Nephron (organoid): ENCODE results near the gene SPATA9.
"Not testable (repeated sequence)": the region's sequence is repeated elsewhere in the genome, so short reads cannot be mapped to it uniquely, and the experiment has no call there.

ENCODE experiments used
- H3K27ac Mint-ChIP-seq, 3 experiments: 2 replicates each; pipeline ENCODE4 v1.8.0; 2020; ENCODE audit warnings: mixed read lengths in 3 of 3, mild to moderate bottlenecking in 2 of 3, moderate library complexity in 1 of 3
- H3K27me3 Mint-ChIP-seq: 2 replicates; pipeline ENCODE4 v1.8.0; 2021; ENCODE audit warnings: low read depth, mild to moderate bottlenecking, moderate library complexity, mixed read lengths
- H3K36me3 Mint-ChIP-seq: 2 replicates; pipeline ENCODE4 v1.8.0; 2020; ENCODE audit warnings: low read depth, mixed read lengths
- H3K4me1 Mint-ChIP-seq: 2 replicates; pipeline ENCODE4 v1.8.0; 2020; ENCODE audit warnings: mixed read lengths
- H3K4me3 Mint-ChIP-seq, 3 experiments: 2 replicates each; pipeline ENCODE4 v1.8.0; 2020; ENCODE audit warnings: mild to moderate bottlenecking in 3 of 3, mixed read lengths in 3 of 3, moderate library complexity in 2 of 3
- H3K9me3 Mint-ChIP-seq: 2 replicates; pipeline ENCODE4 v1.8.0; 2020; ENCODE audit warnings: mixed read lengths
- TF ChIP-seq, protein P1 (sequence below), 3 experiments: fragments of 200-600 bp; sonication (generic); IDR thresholded peaks; one replicate each; pipeline ENCODE4 v1.5.0; 2021; ENCODE audit warnings: antibody characterized with exemption in 3 of 3; ENCODE audit not compliant: unreplicated experiment in 3 of 3

The SPATA9 gene

DNA sequence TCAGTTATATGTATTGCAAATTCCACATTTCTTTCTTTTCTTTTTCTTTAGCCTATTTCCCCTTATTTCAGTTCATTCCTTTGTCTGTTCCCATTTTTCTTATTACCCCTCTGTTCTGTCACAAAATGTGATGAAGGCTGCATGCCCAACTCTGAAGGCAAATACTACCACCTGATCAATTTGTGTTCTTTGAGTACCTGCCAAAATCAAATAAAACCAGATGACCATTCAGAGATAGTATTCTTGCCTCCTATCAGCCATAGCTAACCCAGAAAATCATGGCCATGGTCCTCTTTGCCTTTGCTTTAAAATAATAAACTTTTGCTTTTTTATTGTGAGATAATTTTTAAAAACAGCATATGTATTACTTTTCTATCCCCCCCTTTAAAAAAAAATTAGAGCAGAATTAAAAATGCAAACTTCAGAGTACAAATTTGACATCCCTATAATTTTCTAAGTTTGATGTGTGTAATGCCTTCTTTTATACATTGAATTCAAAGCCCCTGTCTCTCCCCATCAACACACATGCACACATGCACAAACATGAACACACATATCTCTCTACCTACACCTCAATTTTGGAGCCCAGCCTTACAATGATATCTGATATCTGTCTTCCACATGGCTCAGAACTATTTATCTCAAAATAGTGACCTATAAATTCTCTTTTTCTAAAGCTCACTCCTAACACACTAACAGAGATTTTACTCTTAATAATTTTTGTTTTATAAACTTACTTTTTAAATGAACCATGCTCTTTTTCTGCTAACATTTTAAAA, 32.8 kb downstream of the SPATA9 start:
- H3K36me3 Mint-ChIP-seq, result no peaks in the 10 kb centered on the region
- no peaks in the 10 kb centered on the region for H3K27me3 Mint-ChIP-seq
- H3K9me3 Mint-ChIP-seq, result no peaks in the 10 kb centered on the region
- H3K4me3 Mint-ChIP-seq, result peak overlapping the region in 1 of 3 experiments; percentile 41
- TF ChIP-seq, protein P1, sequence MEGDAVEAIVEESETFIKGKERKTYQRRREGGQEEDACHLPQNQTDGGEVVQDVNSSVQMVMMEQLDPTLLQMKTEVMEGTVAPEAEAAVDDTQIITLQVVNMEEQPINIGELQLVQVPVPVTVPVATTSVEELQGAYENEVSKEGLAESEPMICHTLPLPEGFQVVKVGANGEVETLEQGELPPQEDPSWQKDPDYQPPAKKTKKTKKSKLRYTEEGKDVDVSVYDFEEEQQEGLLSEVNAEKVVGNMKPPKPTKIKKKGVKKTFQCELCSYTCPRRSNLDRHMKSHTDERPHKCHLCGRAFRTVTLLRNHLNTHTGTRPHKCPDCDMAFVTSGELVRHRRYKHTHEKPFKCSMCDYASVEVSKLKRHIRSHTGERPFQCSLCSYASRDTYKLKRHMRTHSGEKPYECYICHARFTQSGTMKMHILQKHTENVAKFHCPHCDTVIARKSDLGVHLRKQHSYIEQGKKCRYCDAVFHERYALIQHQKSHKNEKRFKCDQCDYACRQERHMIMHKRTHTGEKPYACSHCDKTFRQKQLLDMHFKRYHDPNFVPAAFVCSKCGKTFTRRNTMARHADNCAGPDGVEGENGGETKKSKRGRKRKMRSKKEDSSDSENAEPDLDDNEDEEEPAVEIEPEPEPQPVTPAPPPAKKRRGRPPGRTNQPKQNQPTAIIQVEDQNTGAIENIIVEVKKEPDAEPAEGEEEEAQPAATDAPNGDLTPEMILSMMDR (IDR thresholded peaks at IDR 0.05; ENCODE audit: unreplicated experiment in 3 of 3), result no peak
- no peak overlapping the region for H3K27ac Mint-ChIP-seq
- no peaks in the 10 kb centered on the region for H3K4me1 Mint-ChIP-seq

DNA sequence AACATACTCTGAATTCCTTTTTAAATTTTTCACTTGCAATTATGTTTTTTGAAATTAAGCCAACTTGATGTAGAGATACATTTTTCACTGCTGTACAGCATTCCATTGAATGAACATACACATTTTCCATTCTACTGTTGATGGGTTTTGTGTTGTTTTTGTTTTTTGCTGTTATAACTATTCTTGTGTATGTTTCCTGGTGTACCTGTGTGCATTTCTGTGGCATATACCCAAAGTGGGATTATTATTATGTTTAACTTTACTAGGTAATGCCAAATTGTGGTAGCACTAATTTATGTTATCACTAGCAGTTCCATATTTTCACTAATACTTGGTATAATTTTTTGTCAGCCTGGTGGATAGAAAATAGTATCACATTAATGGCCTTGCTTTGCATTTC, 33.5 kb downstream of the SPATA9 start:
- no peak overlapping the region for H3K27ac Mint-ChIP-seq
- H3K9me3 Mint-ChIP-seq, result no peaks in the 10 kb centered on the region
- TF ChIP-seq, protein P1 (IDR thresholded peaks at IDR 0.05; ENCODE audit: unreplicated experiment in 3 of 3), result no peak
- H3K4me1 Mint-ChIP-seq, result no peaks in the 10 kb centered on the region
- H3K27me3 Mint-ChIP-seq, result no peaks in the 10 kb centered on the region
- no peak overlapping the region for H3K4me3 Mint-ChIP-seq
- H3K36me3 Mint-ChIP-seq, result no peaks in the 10 kb centered on the region

DNA sequence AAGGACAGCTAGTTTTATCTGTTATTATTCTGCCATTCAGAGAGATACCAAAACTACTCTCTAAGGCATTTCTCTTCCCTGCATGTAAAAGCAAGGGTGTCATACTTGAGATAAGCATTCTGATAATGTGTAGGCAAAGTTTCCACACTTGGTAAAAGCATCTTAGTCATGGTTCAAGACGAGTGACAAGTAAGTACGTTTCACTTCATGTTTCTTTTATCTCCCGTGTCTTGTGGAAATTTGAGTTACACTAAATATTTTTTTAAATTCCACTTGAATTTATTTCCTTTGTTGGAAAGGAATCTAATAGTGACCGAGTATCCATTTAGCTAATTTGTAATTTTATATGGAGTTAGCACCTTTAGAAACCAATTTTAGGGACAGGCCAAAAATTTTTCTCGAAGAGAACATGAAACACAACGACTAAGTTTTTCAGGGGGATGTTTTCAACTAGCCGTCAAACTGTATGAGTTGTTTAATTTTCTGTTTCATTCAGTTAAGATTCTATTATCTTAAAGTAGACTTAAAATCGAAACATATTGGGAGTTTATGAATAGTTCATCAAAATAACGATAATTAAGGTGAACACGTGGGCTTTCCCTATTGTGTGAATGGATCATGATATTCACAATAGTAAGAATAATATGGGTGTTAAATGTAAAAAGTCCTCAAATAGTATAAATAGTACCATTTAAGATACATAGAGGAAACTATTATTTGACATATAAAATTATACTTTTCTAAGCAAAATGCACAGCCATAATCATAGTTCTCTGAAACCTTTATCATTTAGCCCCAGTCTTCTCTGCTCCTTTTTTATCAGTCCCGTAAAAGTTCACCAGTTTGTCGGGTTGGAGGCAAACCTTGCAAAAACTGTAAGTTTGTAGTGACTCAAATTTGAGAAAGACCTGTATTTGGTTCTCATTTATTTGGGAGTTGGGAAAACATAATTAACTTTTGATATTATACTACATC, 34.6 kb downstream of the SPATA9 start:
- H3K36me3 Mint-ChIP-seq, result no peaks in the 10 kb centered on the region
- H3K27me3 Mint-ChIP-seq, result peaks cover 3% of the 10 kb centered on the region
- H3K27ac Mint-ChIP-seq, result no peak overlapping the region
- TF ChIP-seq, protein P1 (IDR thresholded peaks at IDR 0.05; ENCODE audit: unreplicated experiment in 3 of 3), result no peak
- no peaks in the 10 kb centered on the region for H3K4me1 Mint-ChIP-seq
- peak overlapping the region in 2 of 3 experiments; percentile 13 to 54 for H3K4me3 Mint-ChIP-seq
- H3K9me3 Mint-ChIP-seq, result no peaks in the 10 kb centered on the region

DNA sequence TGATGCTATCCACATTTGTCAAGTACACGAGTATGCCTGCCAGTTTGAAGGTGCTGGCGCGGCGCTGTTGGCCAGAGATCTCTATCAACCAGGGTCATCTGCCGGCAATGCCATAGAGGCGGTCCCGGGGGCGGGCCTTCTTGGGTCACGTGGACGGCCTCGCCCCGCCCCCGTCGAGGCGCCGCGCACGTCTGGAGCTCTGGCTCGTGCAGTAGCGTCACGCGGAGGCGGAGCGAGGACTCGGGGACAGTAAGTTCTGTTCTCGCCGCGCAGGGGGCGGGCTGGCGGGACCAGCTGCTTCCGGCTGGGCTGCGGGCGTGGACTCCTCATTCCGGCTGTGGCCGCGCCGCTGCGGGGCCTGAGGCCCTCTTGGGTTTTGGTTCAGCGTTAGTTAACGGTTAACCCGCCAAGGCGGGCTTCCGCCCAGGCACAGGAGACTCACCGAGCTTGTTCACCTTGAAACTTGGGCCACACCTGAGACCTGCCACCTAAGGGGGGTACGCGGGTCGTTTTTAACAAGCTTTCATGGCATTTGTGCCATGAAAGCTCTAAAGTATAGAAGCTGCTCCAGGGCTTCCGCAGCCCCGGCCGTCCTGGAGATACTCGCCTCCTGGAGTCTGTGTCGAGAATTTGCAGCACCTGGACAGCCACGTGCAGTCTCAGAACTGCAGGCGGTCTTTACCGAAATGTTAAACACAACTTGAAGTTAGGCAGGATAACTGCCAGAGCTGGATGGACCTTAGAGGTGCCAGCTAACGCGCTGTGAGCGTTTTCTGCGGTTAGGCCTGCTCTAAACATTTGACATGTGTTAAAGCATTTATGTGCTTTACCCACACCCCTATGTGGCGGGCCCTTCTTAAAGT, 36.0 kb downstream of the SPATA9 start, which contains the start of gene RFESD:
RFESD (plus strand) TSS at position 209 of the 863 bp plus-strand sequence. CDS start 5,495 bp downstream, outside the sequence.
- Mint-ChIP-seq H3K9me3 (no peaks in the 10 kb centered on the region), H3K27me3 (peaks cover 3% of the 10 kb centered on the region), H3K4me1 (no peaks in the 10 kb centered on the region), H3K4me3 (peak within 1 kb of the TSS; percentile 83 to 89 (median 86)), H3K36me3 (no peaks in the 10 kb centered on the region), H3K27ac (peak within 1 kb of the TSS; percentile 82 to 95 (median 94))
- TF ChIP-seq, protein P1 (IDR thresholded peaks at IDR 0.05; ENCODE audit: unreplicated experiment in 3 of 3), result peak; percentile 25 to 35 (median 32)

DNA sequence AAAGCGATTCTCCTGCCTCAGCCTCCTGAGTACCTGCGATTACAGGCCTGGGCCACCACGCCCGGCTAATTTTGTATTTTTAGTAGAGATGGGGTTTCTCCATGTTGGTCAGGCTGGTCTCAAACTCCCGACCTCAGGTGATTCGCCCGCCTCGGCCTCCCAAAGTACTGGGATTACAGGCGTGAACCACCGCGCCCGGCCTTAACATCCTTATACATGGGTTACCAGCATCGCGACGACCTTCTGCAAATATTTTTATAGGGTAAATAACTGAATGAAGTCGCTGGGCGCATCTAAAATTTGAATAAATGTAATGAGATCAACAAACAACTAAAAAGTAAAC, 36.6 kb downstream of the SPATA9 start:
- H3K9me3 Mint-ChIP-seq, result not testable (repeated sequence)

More for the DNA sequence above, 36.6 kb downstream of the SPATA9 start:
- H3K4me1 Mint-ChIP-seq, H3K36me3 Mint-ChIP-seq, H3K27me3 Mint-ChIP-seq: not testable (repeated sequence)
- peak overlapping the region; percentile 83 to 89 (median 86) for H3K4me3 Mint-ChIP-seq
- H3K27ac Mint-ChIP-seq, result peak overlapping the region; percentile 82 to 95 (median 94)
